Endothelial cell of umbilical vein (primary cell): ENCODE measurements around the gene SPSB1. TPM values are rescaled to one million over a fixed set of nuclear protein-coding genes. Genes with fewer than 3 reads are reported as not detected.

ENCODE experiments used
- BruUV-seq: library from RNA; stranded (reverse); fragments of 400-500 nt; replicated peaks from 2 replicates; lab custom pipeline; 2021; lab: Mats Ljungman, UMichigan
- CTCF ChIA-PET: fragments of 300-600, 350-600 bp; sonication (Branson Sonifier 250); formaldehyde crosslinking; loops from one replicate; lab custom pipeline; 2021; ENCODE audit warnings: antibody characterized with exemption, inconsistent platforms; lab: Charles Lee
- POLR2A ChIA-PET: fragments of 300-600, 350-600 bp; sonication (Branson Sonifier 250); formaldehyde crosslinking; loops from one replicate; lab custom pipeline; 2021; ENCODE audit warnings: antibody characterized with exemption, inconsistent platforms; lab: Charles Lee
- DNase-seq: peaks from one replicate; pipeline ENCODE4 v3.0.0-alpha.2; 2011; ENCODE audit warnings: low read depth, low spot score
- FAIRE-seq: peaks from 2 replicates; lab custom pipeline; 2011; peaks lifted over from hg19 to GRCh38; lab: Jason Lieb, UNC
- H2AFZ ChIP-seq: 2 replicates; pipeline ENCODE4 v1.6.0; 2012; ENCODE audit warnings: low read depth, low read length, control low read depth, inconsistent platforms
- H3K27ac ChIP-seq: 2 replicates; pipeline ENCODE4 v1.5.1; 2011; ENCODE audit warnings: low read depth, mild to moderate bottlenecking, control low read depth, low read length, moderate library complexity; ENCODE audit not compliant: insufficient read depth
- H3K27me3 ChIP-seq, 2 experiments: 2 replicates each; pipeline versions ENCODE4 v1.6.0 to v1.6.1; 2011; ENCODE audit warnings: low read length in 2 of 2, mixed read lengths in 1 of 2; ENCODE audit not compliant: control insufficient read depth in 2 of 2, insufficient read depth in 2 of 2
- H3K36me3 ChIP-seq, 2 experiments: 2 replicates in 1 of 2; 3 replicates in 1 of 2; pipeline ENCODE4 v1.5.1; 2011; ENCODE audit warnings: low read length in 2 of 2, mild to moderate bottlenecking in 1 of 2, moderate library complexity in 1 of 2; ENCODE audit not compliant: control insufficient read depth in 2 of 2, insufficient read depth in 2 of 2; ENCODE audit errors: extremely low read depth in 1 of 2
- H3K4me1 ChIP-seq: 3 replicates; pipeline ENCODE4 v1.5.1; 2011; ENCODE audit warnings: mild to moderate bottlenecking, low read length; ENCODE audit not compliant: control insufficient read depth, insufficient read depth; ENCODE audit errors: extremely low read depth
- H3K4me2 ChIP-seq: 2 replicates; pipeline ENCODE4 v1.6.1; 2011; ENCODE audit warnings: low read length, control low read depth, mixed read lengths; ENCODE audit not compliant: insufficient read depth
- H3K4me3 ChIP-seq, 3 experiments: fragments of 200-600 bp in 1 of 3; sonication (generic), shearing (Covaris generic) in 1 of 3; replicated peaks in 1 of 3; 2 replicates each; pipeline ENCODE4 v1.5.1; 2011 to 2016; ENCODE audit warnings: control low read depth in 3 of 3, low read length in 3 of 3, mild to moderate bottlenecking in 2 of 3, inconsistent platforms in 1 of 3, low read depth in 1 of 3, moderate library complexity in 1 of 3; ENCODE audit not compliant: insufficient read depth in 1 of 3
- H3K79me2 ChIP-seq: 2 replicates; pipeline ENCODE4 v1.6.0; 2012; ENCODE audit warnings: low read length, inconsistent platforms; ENCODE audit not compliant: control insufficient read depth, insufficient read depth
- H3K9ac ChIP-seq: replicated peaks from 2 replicates; pipeline ENCODE3; 2011; ENCODE audit warnings: low read length, control low read depth; ENCODE audit not compliant: insufficient read depth; ENCODE audit errors: extremely low read depth
- H3K9me1 ChIP-seq: replicated peaks from 3 replicates; pipeline ENCODE4 v1.6.0; 2011; ENCODE audit warnings: mild to moderate bottlenecking, low read length; ENCODE audit not compliant: control insufficient read depth, insufficient read depth; ENCODE audit errors: extremely low read depth
- H3K9me3 ChIP-seq: replicated peaks from 2 replicates; pipeline ENCODE4 v1.5.1; 2012; ENCODE audit warnings: low read length, inconsistent platforms; ENCODE audit not compliant: control insufficient read depth, insufficient read depth
- H4K20me1 ChIP-seq: replicated peaks from 2 replicates; pipeline ENCODE3; 2011; ENCODE audit warnings: mild to moderate bottlenecking, low read length; ENCODE audit not compliant: control insufficient read depth, insufficient read depth; ENCODE audit errors: extremely low read depth
- EZH2 ChIP-seq: IDR thresholded peaks from 2 replicates; pipeline ENCODE4 v1.6.1; 2012; ENCODE audit warnings: borderline replicate concordance, low read depth, mild to moderate bottlenecking, moderate library complexity, low read length, inconsistent platforms; ENCODE audit not compliant: severe bottlenecking
- FOS ChIP-seq: IDR thresholded peaks from 2 replicates; pipeline ENCODE4 v1.6.1; 2011; ENCODE audit warnings: mild to moderate bottlenecking, low read length, moderate library complexity, borderline replicate concordance; ENCODE audit not compliant: insufficient read depth
- GATA2 ChIP-seq: IDR thresholded peaks from 2 replicates; pipeline ENCODE4 v1.7.0; 2011; ENCODE audit warnings: low read depth, mild to moderate bottlenecking, moderate library complexity, mixed read lengths, low read length; ENCODE audit not compliant: insufficient read length, insufficient read depth
- JUN ChIP-seq: IDR thresholded peaks from 2 replicates; pipeline ENCODE4 v1.6.1; 2011; ENCODE audit warnings: borderline replicate concordance, low read depth; ENCODE audit not compliant: insufficient read length, insufficient read depth
- MYC ChIP-seq: IDR thresholded peaks from one replicate; pipeline ENCODE4 v1.6.1; 2011; ENCODE audit warnings: mild to moderate bottlenecking, low read depth, low read length
- POLR2AphosphoS5 ChIP-seq: IDR thresholded peaks from 2 replicates; pipeline ENCODE4 v1.6.1; 2012; ENCODE audit warnings: low read depth, mild to moderate bottlenecking, control low read depth, low read length, moderate library complexity; ENCODE audit not compliant: insufficient read depth
- dilution Hi-C: fragments of 300-500 bp; cut with MboI; formaldehyde crosslinking; loops from one replicate; pipeline ENCODE4 v1.15.0; 2019; ENCODE audit warnings: low sequenced_read_pairs; ENCODE audit not compliant: extremely low pct_ligation_motif_present
- intact Hi-C: fragments of 100-400 bp; cut with micrococcal nuclease; formaldehyde crosslinking; loops from one replicate; pipeline ENCODE4 v1.10.0; 2022
- polyA plus RNA-seq, 4 experiments: library from polyadenylated mRNA; depleted of rRNA in 3 of 4; stranded (reverse) in 3 of 4; unstranded in 1 of 4; fragments of >200 nt; gene quantifications; 2 replicates each; pipeline versions ENCODE4 v1.2.1 to v1.2.3, GENCODE V29; 2011 to 2012; ENCODE audit warnings: missing spikeins in 1 of 4
- total RNA-seq: library from RNA; stranded (reverse); gene quantifications from 2 replicates; pipeline ENCODE4 v1.2.3, GENCODE V29; 2021
- TF ChIP-seq, protein P1 (sequence below), 2 donors: IDR thresholded peaks; 1 replicate in 1 of 2; 2 replicates in 1 of 2; pipeline ENCODE4 v1.5.1; 2011; ENCODE audit warnings: low read length in 2 of 2, mild to moderate bottlenecking in 2 of 2, moderate library complexity in 2 of 2, control low read depth in 1 of 2, inconsistent platforms in 1 of 2, low read depth in 1 of 2; ENCODE audit not compliant: insufficient read depth in 1 of 2; ENCODE audit errors: extremely low read depth in 1 of 2

Gene SPSB1
- total and polyA plus RNA-seq, 2 donors (not counting 3 experiments of a cell fraction or from before 2014, with no cell fraction given) = 41.9 to 61.2 TPM

DNA sequence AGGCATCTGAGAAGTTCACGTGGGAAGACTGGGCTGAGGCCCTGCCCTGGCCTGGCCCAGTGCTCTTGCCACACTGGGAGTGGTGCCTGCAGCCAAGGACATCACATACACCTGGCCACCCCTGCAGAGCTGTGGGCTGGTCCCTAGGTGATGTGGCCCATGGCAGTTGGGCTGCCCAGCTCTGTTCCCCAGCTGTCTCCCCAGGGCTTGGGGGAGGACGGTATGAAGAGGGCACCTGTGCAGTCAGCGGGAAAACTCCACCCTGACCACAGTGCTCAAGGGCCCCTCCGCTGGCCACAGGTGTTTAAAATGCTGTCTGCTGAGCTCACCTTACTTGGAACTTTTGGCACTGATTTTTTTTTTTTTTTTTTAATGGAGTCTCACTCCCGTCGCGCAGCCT lies 126.2 kb downstream of the SPSB1 start:
- H3K27ac ChIP-seq = no peak overlapping the region
- intact Hi-C loops (no loop called here), dilution Hi-C loops (no loop called here)
- no peaks in the 10 kb centered on the region for H3K9me3 ChIP-seq
- H3K36me3 ChIP-seq = no peaks in the 10 kb centered on the region
- DNase-seq (no peak), FAIRE-seq (no peak)
- no peak overlapping the region for H2AFZ ChIP-seq
- TF ChIP-seq POLR2AphosphoS5 (no peak), GATA2 (no peak), MYC (no peak), JUN (no peak), FOS (no peak), EZH2 (no peak)
- TF ChIP-seq, protein P1, sequence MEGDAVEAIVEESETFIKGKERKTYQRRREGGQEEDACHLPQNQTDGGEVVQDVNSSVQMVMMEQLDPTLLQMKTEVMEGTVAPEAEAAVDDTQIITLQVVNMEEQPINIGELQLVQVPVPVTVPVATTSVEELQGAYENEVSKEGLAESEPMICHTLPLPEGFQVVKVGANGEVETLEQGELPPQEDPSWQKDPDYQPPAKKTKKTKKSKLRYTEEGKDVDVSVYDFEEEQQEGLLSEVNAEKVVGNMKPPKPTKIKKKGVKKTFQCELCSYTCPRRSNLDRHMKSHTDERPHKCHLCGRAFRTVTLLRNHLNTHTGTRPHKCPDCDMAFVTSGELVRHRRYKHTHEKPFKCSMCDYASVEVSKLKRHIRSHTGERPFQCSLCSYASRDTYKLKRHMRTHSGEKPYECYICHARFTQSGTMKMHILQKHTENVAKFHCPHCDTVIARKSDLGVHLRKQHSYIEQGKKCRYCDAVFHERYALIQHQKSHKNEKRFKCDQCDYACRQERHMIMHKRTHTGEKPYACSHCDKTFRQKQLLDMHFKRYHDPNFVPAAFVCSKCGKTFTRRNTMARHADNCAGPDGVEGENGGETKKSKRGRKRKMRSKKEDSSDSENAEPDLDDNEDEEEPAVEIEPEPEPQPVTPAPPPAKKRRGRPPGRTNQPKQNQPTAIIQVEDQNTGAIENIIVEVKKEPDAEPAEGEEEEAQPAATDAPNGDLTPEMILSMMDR (IDR thresholded peaks at IDR 0.05; ENCODE audit: extremely low read depth in 1 of 2, insufficient read depth in 1 of 2, low read depth in 1 of 2, low read length in 2 of 2) = no peak
- peaks cover 6% of the 10 kb centered on the region for H3K4me1 ChIP-seq
- ChIA-PET POLR2A (no interaction called here), CTCF (interaction anchor here (1.5 kb wide), 1 partner anchor 10 kb away, joined by 3 read pairs; no protein-coding TSS in a partner anchor)
- H3K27me3 ChIP-seq = peaks cover 0 to 2% of the 10 kb centered on the region in 2 experiments
- H3K9me1 ChIP-seq = no peaks in the 10 kb centered on the region
- H3K4me2 ChIP-seq = no peak overlapping the region
- H3K9ac ChIP-seq = no peak overlapping the region
- no peaks in the 10 kb centered on the region for H4K20me1 ChIP-seq
- no TSS peak for BruUV-seq
- H3K4me3 ChIP-seq = no peak overlapping the region
- H3K79me2 ChIP-seq = no peaks in the 10 kb centered on the region

Other genes with a start within 250 kb of the SPSB1 start
- not detected in 2 replicates for gene SLC2A5, start 223.3 kb upstream of the SPSB1 start, total RNA-seq
- not detected in 2 replicates for gene SLC2A5, start 223.3 kb upstream of the SPSB1 start, polyA plus RNA-seq
- gene GPR157, start 163.8 kb upstream of the SPSB1 start, total RNA-seq = 5.2 and 6.5 TPM in 2 replicates
- 1.0 and 1.2 TPM in 2 replicates for gene GPR157, start 163.8 kb upstream of the SPSB1 start, polyA plus RNA-seq
- gene H6PD, start 58.1 kb upstream of the SPSB1 start, total RNA-seq = 29.0 and 40.1 TPM in 2 replicates
- gene H6PD, start 58.1 kb upstream of the SPSB1 start, polyA plus RNA-seq = 24.5 and 26.9 TPM in 2 replicates
- gene SLC25A33, start 246.6 kb downstream of the SPSB1 start, total RNA-seq = 6.4 and 6.6 TPM in 2 replicates
- gene SLC25A33, start 246.6 kb downstream of the SPSB1 start, polyA plus RNA-seq = 3.1 and 3.8 TPM in 2 replicates